BLaER1 treated with 17β-estradiol and CSF1 and Interleukin-3, amounts not matched to agents 10 nM and 100 nM (cell line): Measurements from ENCODE around the gene BDH1.

ENCODE experiments used
- H3K27ac ChIP-seq, 11 experiments: shearing (Covaris generic); formaldehyde crosslinking; 2 replicates each; pipeline ENCODE4 v1.8.1; 2022
- H3K27me3 ChIP-seq, 11 experiments: shearing (Covaris generic); formaldehyde crosslinking; 2 replicates each; pipeline ENCODE4 v1.8.1; 2022
- H3K36me3 ChIP-seq, 11 experiments: shearing (Covaris generic); formaldehyde crosslinking; 2 replicates each; pipeline ENCODE4 v1.8.1; 2022
- H3K4me1 ChIP-seq, 10 experiments: shearing (Covaris generic); formaldehyde crosslinking; 2 replicates each; pipeline ENCODE4 v1.8.1; 2022
- H3K4me2 ChIP-seq, 11 experiments: shearing (Covaris generic); formaldehyde crosslinking; 2 replicates each; pipeline ENCODE4 v1.8.1; 2022
- H3K4me3 ChIP-seq, 10 experiments: shearing (Covaris generic); formaldehyde crosslinking; 2 replicates each; pipeline ENCODE4 v1.8.1; 2022
- H3K9ac ChIP-seq, 11 experiments: shearing (Covaris generic); formaldehyde crosslinking; 2 replicates each; pipeline ENCODE4 v1.8.1; 2022
- H3K9me3 ChIP-seq, 11 experiments: shearing (Covaris generic); formaldehyde crosslinking; replicated peaks in 1 of 11; 2 replicates each; pipeline ENCODE4 v1.8.1; 2022
- H4K20me1 ChIP-seq, 11 experiments: shearing (Covaris generic); formaldehyde crosslinking; 2 replicates each; pipeline ENCODE4 v1.8.1; 2022
- Cebpa-rat ChIP-seq, 11 experiments: shearing (Covaris generic); IDR thresholded peaks; 2 replicates each; pipeline ENCODE4 v1.8.1; 2022

Gene BDH1

GRCh38 chr3:197462808-197463207 is 93.0 kb downstream of the BDH1 start:
- H3K4me2 ChIP-seq = no peak overlapping the region
- H3K4me3 ChIP-seq = no peak overlapping the region
- H3K27ac ChIP-seq = no peak overlapping the region
- peaks cover 0 to 24% (median 0%) of the 10 kb centered on the region in 10 experiments; a peak in 11 of 20 replicates for H3K4me1 ChIP-seq
- H3K9me3 ChIP-seq = peaks cover 0 to 6% (median 0%) of the 10 kb centered on the region in 11 experiments; a peak in 5 of 22 replicates
- H3K36me3 ChIP-seq = no peaks in the 10 kb centered on the region
- H3K9ac ChIP-seq = no peak overlapping the region
- H4K20me1 ChIP-seq = no peaks in the 10 kb centered on the region
- no peaks in the 10 kb centered on the region for H3K27me3 ChIP-seq
- no peak for TF ChIP-seq Cebpa-rat (IDR thresholded peaks at IDR 0.05)

DNA sequence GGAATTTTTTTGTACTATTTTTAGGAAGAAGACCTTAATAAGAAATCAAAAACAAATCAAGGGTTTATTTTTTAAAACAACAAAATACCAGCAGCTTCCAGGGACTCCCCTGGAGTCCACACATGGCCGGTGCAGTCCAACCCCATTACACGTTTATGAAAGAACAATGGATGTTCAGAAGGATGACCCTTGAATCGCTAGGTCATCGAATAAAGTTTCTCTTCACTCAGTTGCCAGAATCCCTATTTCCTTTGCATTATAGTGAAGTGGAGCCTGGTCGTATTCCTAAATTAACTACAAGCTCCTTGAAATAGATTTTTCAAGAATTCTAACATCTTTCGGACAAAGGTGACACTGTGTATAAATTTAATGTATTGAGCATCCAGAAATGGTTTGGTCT is 95.1 kb downstream of the BDH1 start:
- Histone ChIP-seq H3K9me3 (peaks cover 0 to 6% (median 0%) of the 10 kb centered on the region in 11 experiments; a peak in 5 of 22 replicates), H4K20me1 (no peaks in the 10 kb centered on the region), H3K27me3 (no peaks in the 10 kb centered on the region), H3K27ac (no peak overlapping the region), H3K4me3 (no peak overlapping the region), H3K9ac (no peak overlapping the region), H3K4me2 (no peak overlapping the region), H3K36me3 (no peaks in the 10 kb centered on the region), H3K4me1 (peaks cover 16 to 30% (median 20%) of the 10 kb centered on the region in 10 experiments)
- no peak for TF ChIP-seq Cebpa-rat (IDR thresholded peaks at IDR 0.05)

DNA sequence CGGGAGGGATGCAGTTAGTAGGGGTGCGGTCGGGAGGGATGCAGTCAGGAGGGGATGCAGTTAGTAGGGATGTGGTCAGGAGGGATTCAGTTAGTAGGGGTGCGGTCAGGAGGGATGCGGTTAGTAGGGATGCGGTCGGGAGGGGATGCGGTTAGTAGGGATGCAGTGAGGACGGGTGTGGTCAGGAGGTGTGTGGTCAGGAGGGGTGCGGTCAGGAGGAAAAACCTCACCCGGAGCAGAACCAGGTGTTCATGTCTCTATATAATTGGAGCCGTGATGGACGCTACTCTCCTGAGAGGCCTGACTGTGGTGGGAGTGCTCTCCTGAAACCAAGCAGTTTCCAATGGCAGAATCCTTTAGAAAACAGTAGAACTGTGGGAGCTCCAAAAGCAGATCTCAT is 95.8 kb downstream of the BDH1 start:
- H3K36me3 ChIP-seq = no peaks in the 10 kb centered on the region
- H3K4me2 ChIP-seq = no peak overlapping the region
- no peak overlapping the region for H3K27ac ChIP-seq
- TF ChIP-seq Cebpa-rat (IDR thresholded peaks at IDR 0.05) = no peak
- peaks cover 16 to 33% (median 22%) of the 10 kb centered on the region in 10 experiments for H3K4me1 ChIP-seq
- H3K9me3 ChIP-seq = peaks cover 0 to 6% (median 0%) of the 10 kb centered on the region in 11 experiments; a peak in 5 of 22 replicates
- H3K9ac ChIP-seq = no peak overlapping the region
- no peak overlapping the region for H3K4me3 ChIP-seq
- no peaks in the 10 kb centered on the region for H3K27me3 ChIP-seq
- no peaks in the 10 kb centered on the region for H4K20me1 ChIP-seq
